ENCODE measurements around the gene GTSF1L.

GTSF1L gene

DNA sequence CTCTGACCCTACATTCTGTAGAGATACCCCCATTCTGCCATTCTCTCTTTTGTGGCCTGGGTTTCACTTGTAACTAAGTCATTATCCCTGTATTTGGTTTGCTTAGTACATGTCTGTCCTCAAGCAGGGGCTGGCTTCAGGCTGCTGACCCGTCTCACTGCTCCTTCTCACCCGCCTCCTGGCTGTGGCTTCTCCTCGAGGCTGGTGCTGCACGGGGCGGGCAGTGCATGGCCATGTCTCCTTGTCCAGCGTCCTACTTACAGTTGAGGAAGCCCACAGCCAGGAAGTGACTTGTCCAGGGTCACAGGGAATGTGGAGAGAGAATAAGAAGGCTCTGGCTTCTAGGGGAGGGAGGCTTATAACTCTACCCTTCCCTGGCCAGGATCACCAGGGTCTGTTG, 11.3 kb downstream of the GTSF1L start:
- H3K4me3 ChIP-seq (ENCODE audit: low read length) = no peak overlapping the region
- no peaks in the 10 kb centered on the region for H3K4me1 ChIP-seq (ENCODE audit: insufficient read depth, low read length)
- H3K36me3 ChIP-seq (ENCODE audit: insufficient read depth, low read length) = peaks cover 57% of the 10 kb centered on the region
- no peaks in the 10 kb centered on the region for H3K27me3 ChIP-seq (ENCODE audit: insufficient read depth, low read length)
- no peak overlapping the region for H3K27ac ChIP-seq (ENCODE audit: low read depth, low read length)
- WGBS = 96% methylated on average over 6 of the region's 6 CpGs
- H3K9ac ChIP-seq (ENCODE audit: low read depth, low read length) = no peak overlapping the region
- H3K9me3 ChIP-seq (ENCODE audit: insufficient read depth, low read depth, low read length) = no peaks in the 10 kb centered on the region

DNA sequence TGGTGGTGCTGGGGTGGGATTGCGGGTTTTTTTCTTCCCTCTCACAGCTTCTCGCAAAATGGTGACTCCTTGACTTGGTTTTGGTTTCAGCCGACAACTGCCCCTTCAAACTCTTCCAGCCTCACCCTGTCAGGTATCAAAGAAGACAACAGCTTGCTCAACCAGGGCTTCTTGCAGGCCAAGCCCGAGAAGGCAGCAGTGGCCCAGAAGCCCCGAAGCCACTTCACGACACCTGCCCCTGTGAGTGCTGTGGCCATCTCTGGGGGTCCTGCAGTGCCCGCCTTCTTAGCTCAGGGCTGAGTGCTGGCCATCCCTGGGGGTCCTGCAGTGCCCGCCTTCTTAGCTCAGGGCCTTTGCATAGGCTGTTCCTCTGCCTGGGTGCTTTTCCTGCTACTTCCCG, 11.8 kb downstream of the GTSF1L start:
- no peaks in the 10 kb centered on the region for H3K9me3 ChIP-seq (ENCODE audit: insufficient read depth, low read depth, low read length)
- no peak overlapping the region for H3K9ac ChIP-seq (ENCODE audit: low read depth, low read length)
- no peaks in the 10 kb centered on the region for H3K27me3 ChIP-seq (ENCODE audit: insufficient read depth, low read length)
- H3K4me1 ChIP-seq (ENCODE audit: insufficient read depth, low read length) = no peaks in the 10 kb centered on the region
- H3K36me3 ChIP-seq (ENCODE audit: insufficient read depth, low read length) = peaks cover 62% of the 10 kb centered on the region
- WGBS = 96% methylated on average over 9 of the region's 9 CpGs
- H3K4me3 ChIP-seq (ENCODE audit: low read length) = no peak overlapping the region
- H3K27ac ChIP-seq (ENCODE audit: low read depth, low read length) = no peak overlapping the region

DNA sequence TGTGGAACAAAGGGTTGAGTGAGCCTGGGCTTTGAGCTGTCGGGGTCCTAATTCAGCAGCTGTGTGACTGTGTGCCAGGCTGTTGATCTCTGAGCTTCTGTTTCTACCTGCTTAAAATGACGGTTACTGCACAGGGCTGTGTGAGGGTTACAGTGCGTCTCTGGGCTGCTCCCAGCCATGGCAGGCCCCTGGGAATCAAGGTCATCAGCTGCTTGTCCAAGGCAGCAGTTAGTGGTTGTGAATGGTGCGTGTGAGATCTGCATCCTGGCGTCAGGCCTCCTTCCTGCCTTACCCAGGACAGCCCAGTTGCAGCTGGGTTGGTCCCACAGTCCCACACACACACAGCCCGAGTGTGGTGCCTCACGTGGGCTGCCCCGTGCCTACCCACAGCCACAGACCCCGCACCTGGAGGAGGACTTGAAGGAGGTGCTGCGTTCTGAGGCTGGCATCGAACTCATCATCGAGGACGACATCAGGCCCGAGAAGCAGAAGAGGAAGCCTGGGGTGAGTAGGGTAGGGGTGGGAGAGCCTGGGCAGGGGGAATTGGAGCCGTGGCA, 15.6 kb downstream of the GTSF1L start:
- Histone ChIP-seq H3K27ac (ENCODE audit: low read depth, low read length) (no peak overlapping the region), H3K9me3 (ENCODE audit: insufficient read depth, low read depth, low read length) (no peaks in the 10 kb centered on the region), H3K9ac (ENCODE audit: low read depth, low read length) (no peak overlapping the region), H3K36me3 (ENCODE audit: insufficient read depth, low read length) (peaks cover 88% of the 10 kb centered on the region), H3K4me1 (ENCODE audit: insufficient read depth, low read length) (no peaks in the 10 kb centered on the region), H3K27me3 (ENCODE audit: insufficient read depth, low read length) (no peaks in the 10 kb centered on the region), H3K4me3 (ENCODE audit: low read length) (no peak overlapping the region)
- 94% methylated on average over 15 of the region's 15 CpGs for WGBS

DNA sequence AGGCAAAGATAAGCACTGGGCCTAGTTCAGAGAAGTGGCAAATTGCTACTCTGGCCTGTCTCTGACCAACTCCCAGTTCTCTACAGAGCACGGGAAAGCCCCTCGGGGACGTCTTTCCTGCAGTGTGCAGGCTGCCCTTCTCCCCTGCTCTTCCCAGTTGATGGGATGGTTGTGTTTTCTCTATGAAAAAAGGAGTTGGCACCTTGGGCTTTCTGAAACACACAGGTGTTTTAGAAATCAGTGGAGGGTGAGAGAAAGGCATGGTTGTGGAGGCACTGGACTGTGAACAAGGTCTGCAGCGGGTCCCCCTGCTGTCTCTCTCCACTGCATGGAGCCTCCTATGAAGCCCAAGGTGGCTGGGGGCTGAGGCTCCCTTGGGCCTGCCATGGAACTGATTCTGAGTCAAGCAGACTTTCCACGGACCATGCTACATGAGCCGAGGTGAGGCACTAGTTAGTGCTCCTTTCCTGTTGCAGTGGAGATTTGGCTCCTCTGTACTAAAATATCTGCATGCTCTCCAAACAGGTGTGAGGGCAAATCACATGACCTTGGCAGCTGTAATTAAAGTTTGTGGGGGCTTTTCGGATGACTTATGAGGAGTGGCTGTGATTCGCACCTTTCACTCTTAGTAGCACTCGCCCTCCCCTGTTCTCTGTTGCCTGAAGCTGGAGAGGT, 16.3 kb downstream of the GTSF1L start:
- Histone ChIP-seq H3K27ac (ENCODE audit: low read depth, low read length) (no peak overlapping the region), H3K36me3 (ENCODE audit: insufficient read depth, low read length) (peaks cover 86% of the 10 kb centered on the region), H3K9ac (ENCODE audit: low read depth, low read length) (no peak overlapping the region), H3K4me3 (ENCODE audit: low read length) (no peak overlapping the region), H3K27me3 (ENCODE audit: insufficient read depth, low read length) (no peaks in the 10 kb centered on the region), H3K9me3 (ENCODE audit: insufficient read depth, low read depth, low read length) (no peaks in the 10 kb centered on the region), H3K4me1 (ENCODE audit: insufficient read depth, low read length) (no peaks in the 10 kb centered on the region)
- WGBS = 94% methylated on average over 9 of the region's 9 CpGs

DNA sequence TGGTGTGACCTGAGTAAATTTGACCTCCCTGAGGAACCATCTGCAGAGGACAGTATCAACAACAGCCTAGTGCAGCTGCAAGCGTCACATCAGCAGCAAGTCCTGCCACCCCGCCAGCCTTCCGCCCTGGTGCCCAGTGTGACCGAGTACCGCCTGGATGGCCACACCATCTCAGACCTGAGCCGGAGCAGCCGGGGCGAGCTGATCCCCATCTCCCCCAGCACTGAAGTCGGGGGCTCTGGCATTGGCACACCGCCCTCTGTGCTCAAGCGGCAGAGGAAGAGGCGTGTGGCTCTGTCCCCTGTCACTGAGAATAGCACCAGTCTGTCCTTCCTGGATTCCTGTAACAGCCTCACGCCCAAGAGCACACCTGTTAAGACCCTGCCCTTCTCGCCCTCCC, 24.3 kb downstream of the GTSF1L start:
- H3K9ac ChIP-seq (ENCODE audit: low read depth, low read length) = no peak overlapping the region
- no peak overlapping the region for H3K4me3 ChIP-seq (ENCODE audit: low read length)
- no peak overlapping the region for H3K27ac ChIP-seq (ENCODE audit: low read depth, low read length)
- no peaks in the 10 kb centered on the region for H3K9me3 ChIP-seq (ENCODE audit: insufficient read depth, low read depth, low read length)
- H3K36me3 ChIP-seq (ENCODE audit: insufficient read depth, low read length) = peaks cover 75% of the 10 kb centered on the region
- H3K27me3 ChIP-seq (ENCODE audit: insufficient read depth, low read length) = no peaks in the 10 kb centered on the region
- H3K4me1 ChIP-seq (ENCODE audit: insufficient read depth, low read length) = no peaks in the 10 kb centered on the region
- WGBS = 95% methylated on average over 14 of the region's 14 CpGs

DNA sequence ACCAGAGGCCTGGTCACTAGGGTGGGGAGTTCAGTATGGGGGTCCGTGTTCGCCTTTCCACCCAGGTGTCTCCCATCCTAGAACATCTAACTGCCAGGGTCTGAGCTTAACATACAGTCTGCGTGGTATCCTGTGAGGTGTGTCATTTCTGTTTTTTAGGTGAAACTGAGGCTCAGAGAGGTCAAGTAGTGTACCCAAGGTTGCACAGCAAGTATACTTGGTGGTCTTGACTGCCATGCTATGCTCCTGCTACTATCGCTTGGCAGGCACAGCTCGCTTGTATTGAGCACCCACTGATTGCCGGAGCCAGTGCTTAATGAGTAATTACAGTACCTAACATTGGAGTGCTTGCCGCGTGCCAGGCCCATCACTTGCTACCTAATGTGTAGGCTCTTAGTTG, 26.2 kb downstream of the GTSF1L start:
- 95% methylated on average over 8 of the region's 8 CpGs for WGBS
- no peak overlapping the region for H3K27ac ChIP-seq (ENCODE audit: low read depth, low read length)
- no peak overlapping the region for H3K9ac ChIP-seq (ENCODE audit: low read depth, low read length)
- H3K9me3 ChIP-seq (ENCODE audit: insufficient read depth, low read depth, low read length) = no peaks in the 10 kb centered on the region
- no peaks in the 10 kb centered on the region for H3K27me3 ChIP-seq (ENCODE audit: insufficient read depth, low read length)
- no peak overlapping the region for H3K4me3 ChIP-seq (ENCODE audit: low read length)
- H3K36me3 ChIP-seq (ENCODE audit: insufficient read depth, low read length) = peaks cover 80% of the 10 kb centered on the region
- H3K4me1 ChIP-seq (ENCODE audit: insufficient read depth, low read length) = no peaks in the 10 kb centered on the region

DNA sequence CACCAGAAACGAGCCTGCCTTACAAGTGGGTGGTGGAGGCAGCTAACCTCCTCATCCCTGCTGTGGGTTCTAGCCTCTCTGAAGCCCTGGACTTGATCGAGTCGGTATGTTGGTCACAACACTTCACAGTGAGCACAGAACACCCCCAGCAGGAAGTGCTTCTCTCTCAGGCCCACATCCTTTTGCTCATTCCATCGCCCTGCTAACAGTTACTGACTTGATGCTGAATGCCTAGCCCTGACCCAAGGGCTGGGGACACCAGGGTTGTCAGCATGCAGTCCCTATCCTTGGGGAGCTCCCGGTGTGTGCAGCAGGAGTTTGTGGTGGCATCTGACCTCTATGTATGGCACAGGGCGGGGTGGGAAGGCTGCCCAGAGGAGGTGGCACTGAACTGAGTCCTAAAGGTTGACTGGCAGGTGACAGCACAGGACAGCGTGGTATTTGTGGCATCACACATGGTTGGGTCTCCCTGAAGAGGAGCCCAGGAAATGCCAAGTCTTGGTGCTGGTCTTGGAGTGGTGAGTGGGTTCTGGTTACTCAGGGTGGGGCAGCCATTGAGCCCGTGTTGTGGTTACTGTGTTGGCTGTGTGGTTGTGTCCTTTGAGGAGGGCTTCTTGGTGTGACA, 26.7 kb downstream of the GTSF1L start:
- 94% methylated on average over 8 of the region's 8 CpGs for WGBS
- Histone ChIP-seq H3K27ac (ENCODE audit: low read depth, low read length) (no peak overlapping the region), H3K36me3 (ENCODE audit: insufficient read depth, low read length) (peaks cover 81% of the 10 kb centered on the region)

DNA sequence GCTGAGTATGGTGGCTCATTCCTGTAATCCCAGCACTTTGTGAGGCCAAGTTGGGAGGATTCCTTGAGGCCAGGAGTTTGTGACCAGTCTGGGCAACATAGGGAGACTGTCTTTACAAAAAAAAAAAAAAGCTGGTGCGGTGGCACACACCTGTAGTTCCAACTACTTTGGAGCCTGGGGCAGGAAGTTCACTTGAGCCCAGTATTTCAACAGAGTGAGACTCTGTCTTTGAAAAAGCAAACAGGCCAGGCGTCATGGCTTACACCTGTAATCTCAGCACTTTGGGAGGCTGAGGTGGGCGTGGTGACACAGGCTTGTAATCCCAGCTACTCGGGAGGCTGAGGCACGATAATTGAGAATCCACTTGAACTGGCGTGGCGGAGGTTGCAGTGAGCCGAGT, 31.2 kb downstream of the GTSF1L start:
- Histone ChIP-seq H3K4me1 (ENCODE audit: insufficient read depth, low read length) (no peaks in the 10 kb centered on the region), H3K9me3 (ENCODE audit: insufficient read depth, low read depth, low read length) (no peaks in the 10 kb centered on the region), H3K36me3 (ENCODE audit: insufficient read depth, low read length) (peaks cover 72% of the 10 kb centered on the region), H3K4me3 (ENCODE audit: low read length) (no peak overlapping the region), H3K27ac (ENCODE audit: low read depth, low read length) (no peak overlapping the region), H3K27me3 (ENCODE audit: insufficient read depth, low read length) (no peaks in the 10 kb centered on the region), H3K9ac (ENCODE audit: low read depth, low read length) (no peak overlapping the region)
- WGBS = 92% methylated on average over 8 of the region's 8 CpGs

More for the DNA sequence above, 26.7 kb downstream of the GTSF1L start:
- Histone ChIP-seq H3K4me1 (ENCODE audit: insufficient read depth, low read length) (no peaks in the 10 kb centered on the region), H3K4me3 (ENCODE audit: low read length) (no peak overlapping the region), H3K9ac (ENCODE audit: low read depth, low read length) (no peak overlapping the region), H3K27me3 (ENCODE audit: insufficient read depth, low read length) (no peaks in the 10 kb centered on the region), H3K9me3 (ENCODE audit: insufficient read depth, low read depth, low read length) (no peaks in the 10 kb centered on the region)

DNA sequence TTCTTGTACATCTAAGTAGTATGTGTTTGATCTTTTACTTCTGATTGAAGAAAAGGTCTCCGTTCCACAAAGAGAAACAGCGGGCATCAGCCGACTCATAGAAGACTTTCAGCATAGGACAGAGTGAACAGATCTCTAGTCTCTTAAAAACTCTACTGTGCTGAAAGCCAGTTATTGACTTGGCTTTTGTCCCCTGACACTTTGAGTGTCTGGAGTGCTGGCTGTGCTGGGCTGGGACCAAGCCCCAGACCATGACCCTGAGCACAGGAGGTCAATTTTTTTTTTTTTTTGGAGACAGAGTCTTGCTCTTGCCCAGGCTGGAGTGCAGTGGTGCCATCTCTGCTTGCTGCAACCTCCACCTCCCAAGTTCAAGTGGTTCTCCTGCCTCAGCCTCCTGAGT, 32.0 kb downstream of the GTSF1L start:
- H3K36me3 ChIP-seq (ENCODE audit: insufficient read depth, low read length) = peaks cover 70% of the 10 kb centered on the region
- H3K9ac ChIP-seq (ENCODE audit: low read depth, low read length) = no peak overlapping the region
- H3K9me3 ChIP-seq (ENCODE audit: insufficient read depth, low read depth, low read length) = no peaks in the 10 kb centered on the region
- no peaks in the 10 kb centered on the region for H3K4me1 ChIP-seq (ENCODE audit: insufficient read depth, low read length)
- no peak overlapping the region for H3K27ac ChIP-seq (ENCODE audit: low read depth, low read length)
- H3K4me3 ChIP-seq (ENCODE audit: low read length) = no peak overlapping the region
- 89% methylated on average over 3 of the region's 3 CpGs for WGBS
- no peaks in the 10 kb centered on the region for H3K27me3 ChIP-seq (ENCODE audit: insufficient read depth, low read length)

DNA sequence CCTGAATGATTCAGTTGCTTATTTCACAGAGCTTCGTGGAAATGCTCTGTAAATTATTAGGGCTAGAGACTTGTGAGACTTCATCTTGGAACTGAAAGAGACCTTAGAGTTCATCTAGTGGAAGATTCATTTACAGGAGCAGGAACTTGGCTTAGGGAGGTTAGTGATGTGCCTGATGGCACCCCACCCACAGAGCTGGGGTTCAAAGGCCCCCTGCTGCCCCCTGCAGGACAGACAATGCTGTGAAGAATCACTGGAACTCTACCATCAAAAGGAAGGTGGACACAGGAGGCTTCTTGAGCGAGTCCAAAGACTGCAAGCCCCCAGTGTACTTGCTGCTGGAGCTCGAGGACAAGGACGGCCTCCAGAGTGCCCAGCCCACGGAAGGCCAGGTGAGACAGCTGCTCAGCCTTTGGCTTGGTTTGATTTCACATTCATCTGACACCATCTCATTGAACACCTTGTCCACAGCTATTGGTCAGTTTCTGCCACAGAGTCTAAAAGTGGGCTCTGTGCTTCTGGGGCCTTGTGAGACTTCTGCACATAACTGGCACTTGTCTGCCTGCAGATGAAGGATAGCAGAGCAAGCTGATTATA, 34.8 kb downstream of the GTSF1L start:
- H3K9ac ChIP-seq (ENCODE audit: low read depth, low read length) = no peak overlapping the region
- H3K27ac ChIP-seq (ENCODE audit: low read depth, low read length) = no peak overlapping the region
- peaks cover 82% of the 10 kb centered on the region for H3K36me3 ChIP-seq (ENCODE audit: insufficient read depth, low read length)
- no peaks in the 10 kb centered on the region for H3K27me3 ChIP-seq (ENCODE audit: insufficient read depth, low read length)
- no peaks in the 10 kb centered on the region for H3K4me1 ChIP-seq (ENCODE audit: insufficient read depth, low read length)
- WGBS = 88% methylated on average over 5 of the region's 5 CpGs
- no peak overlapping the region for H3K4me3 ChIP-seq (ENCODE audit: low read length)
- no peaks in the 10 kb centered on the region for H3K9me3 ChIP-seq (ENCODE audit: insufficient read depth, low read depth, low read length)

DNA sequence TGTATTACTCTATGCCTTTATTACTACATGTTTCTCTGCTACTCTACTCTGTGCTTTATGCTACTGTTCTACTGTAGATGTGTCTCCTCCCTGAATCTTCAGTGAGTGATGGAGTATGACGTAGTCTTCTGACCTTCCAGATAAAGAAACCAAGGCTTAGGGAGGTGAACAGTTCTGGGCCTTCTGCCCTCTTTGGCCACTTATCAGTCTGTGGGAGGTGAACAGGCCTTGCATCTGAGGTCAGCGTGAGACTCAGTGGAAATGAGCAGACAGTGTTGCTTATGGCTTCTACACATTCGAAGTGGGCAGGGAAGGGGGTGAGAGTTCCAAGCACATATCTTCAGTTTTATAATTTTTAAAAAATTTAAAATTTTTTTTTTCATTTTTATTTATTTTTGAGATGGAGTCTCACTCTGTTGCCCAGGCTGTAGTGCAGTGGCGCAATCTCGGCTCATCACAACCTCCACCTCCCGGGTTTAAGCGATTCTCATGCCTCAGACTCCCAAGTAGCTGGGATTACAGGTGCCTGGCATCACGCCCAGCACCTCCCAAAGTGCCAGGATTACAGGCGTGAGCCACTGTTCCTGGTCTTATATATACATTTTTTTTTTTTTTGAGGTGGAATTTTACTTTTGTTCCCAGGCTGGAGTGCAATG, 35.7 kb downstream of the GTSF1L start:
- H3K9me3 ChIP-seq (ENCODE audit: insufficient read depth, low read depth, low read length) = no peaks in the 10 kb centered on the region
- H3K4me1 ChIP-seq (ENCODE audit: insufficient read depth, low read length) = no peaks in the 10 kb centered on the region
- H3K27ac ChIP-seq (ENCODE audit: low read depth, low read length) = no peak overlapping the region
- H3K9ac ChIP-seq (ENCODE audit: low read depth, low read length) = no peak overlapping the region
- H3K27me3 ChIP-seq (ENCODE audit: insufficient read depth, low read length) = no peaks in the 10 kb centered on the region
- H3K36me3 ChIP-seq (ENCODE audit: insufficient read depth, low read length) = peaks cover 83% of the 10 kb centered on the region
- WGBS = 94% methylated on average over 8 of the region's 9 CpGs
- no peak overlapping the region for H3K4me3 ChIP-seq (ENCODE audit: low read length)
